Testis (tissue), 3 donors: ENCODE measurements around the gene CPT1C. TPM values are rescaled to one million over a fixed set of nuclear protein-coding genes. Genes with fewer than 3 reads are reported as not detected.
A peak's percentile ranks its signal among the peaks of the same experiment; 100 is the strongest.

Experiments used
- DNase-seq: peaks from one replicate; pipeline ENCODE4 v3.0.0-alpha.2; 2019
- H3K27ac ChIP-seq, 2 donors: fragments of 200-600 bp; sonication (generic); one replicate each; pipeline ENCODE4 v1.5.1; 2019
- H3K27me3 ChIP-seq: fragments of 200-600 bp; sonication (generic); one replicate; pipeline ENCODE4 v1.5.1; 2019
- H3K36me3 ChIP-seq: fragments of 200-600 bp; sonication (generic); one replicate; pipeline ENCODE4 v1.5.1; 2017; ENCODE audit warnings: low read depth; ENCODE audit errors: missing control alignments
- H3K4me1 ChIP-seq: fragments of 200-600 bp; sonication (generic); one replicate; pipeline ENCODE4 v1.5.1; 2019
- H3K4me3 ChIP-seq, 2 donors: fragments of 200-600 bp; sonication (generic); one replicate each; pipeline ENCODE4 v1.5.1; 2017 to 2019
- H3K9me3 ChIP-seq: fragments of 200-600 bp; sonication (generic); one replicate; pipeline ENCODE4 v1.5.1; 2017
- CTCF ChIP-seq, 3 experiments: fragments of 450-650 bp in 2 of 3; fragments of 200-600 bp in 1 of 3; sonication (generic) in 1 of 3; IDR thresholded peaks; one replicate each; pipeline ENCODE4 v1.5.1; 2016 to 2019; ENCODE audit warnings: antibody characterized with exemption in 3 of 3, mild to moderate bottlenecking in 2 of 3, moderate library complexity in 1 of 3
- POLR2A ChIP-seq: fragments of 450-650 bp; IDR thresholded peaks from one replicate; pipeline ENCODE4 v1.6.1; 2017; ENCODE audit warnings: antibody characterized with exemption, mild to moderate bottlenecking, moderate library complexity
- WGBS, 2 donors: methylation state at CpG; one replicate each; pipeline ENCODE4 v1.1.5; 2018; 5-methylcytosine and 5-hydroxymethylcytosine counted together
- intact Hi-C: fragments of 100-400 bp; cut with DNase I; formaldehyde crosslinking; loops from one replicate; pipeline ENCODE4 v1.15.1; 2023; ENCODE audit warnings: low total_unique reads
- polyA plus RNA-seq: library from polyadenylated mRNA; stranded (reverse); fragments of 350-450 nt; fragmentation: Illumina TruSeq; extraction: RNeasy Lipid Tissue Mini Kit (QIAGEN cat#74804); gene quantifications from one replicate; pipeline ENCODE4 v1.2.3, GENCODE V29; 2014; ENCODE audit warnings: low read depth, low replicate concordance; ENCODE audit not compliant: insufficient read depth
- total RNA-seq, 2 donors: library from RNA; depleted of rRNA; stranded (reverse); fragments of >200 nt; gene quantifications; one replicate each; pipeline ENCODE4 v1.2.3, GENCODE V29; 2016

CPT1C gene
- total and polyA plus RNA-seq, 3 donors from 2014 or later = 8.8 to 17.1 (median 9.8) TPM

- Histone ChIP-seq H3K27me3 (no peaks in the 10 kb centered on the region), H3K36me3 (no peaks in the 10 kb centered on the region), H3K4me3 (no peak overlapping the region), H3K9me3 (no peaks in the 10 kb centered on the region), H3K27ac (no peak overlapping the region), H3K4me1 (peaks cover 4% of the 10 kb centered on the region)
- intact Hi-C loops = no loop called here
- TF ChIP-seq CTCF (IDR thresholded peaks at IDR 0.05) (no peak), POLR2A (no peak)
- no peak for DNase-seq
- 88 to 94% methylated on average over 1 of the region's 1 CpG for WGBS, 2 donors
Measured at GRCh38 chr19:49749771-49750170, 58.9 kb downstream of the CPT1C start.

GRCh38 chr19:49752701-49753100, 61.8 kb downstream of the CPT1C start:
- intact Hi-C loops = no loop called here
- no peak for TF ChIP-seq CTCF (IDR thresholded peaks at IDR 0.05)
- no peak for TF ChIP-seq POLR2A
- Histone ChIP-seq H3K9me3 (no peaks in the 10 kb centered on the region), H3K27ac (no peak overlapping the region), H3K4me3 (no peak overlapping the region), H3K27me3 (no peaks in the 10 kb centered on the region), H3K36me3 (no peaks in the 10 kb centered on the region), H3K4me1 (peaks cover 7% of the 10 kb centered on the region)
- WGBS, 2 donors = 54% methylated on average over 1 of the region's 1 CpG
- DNase-seq = no peak

DNA sequence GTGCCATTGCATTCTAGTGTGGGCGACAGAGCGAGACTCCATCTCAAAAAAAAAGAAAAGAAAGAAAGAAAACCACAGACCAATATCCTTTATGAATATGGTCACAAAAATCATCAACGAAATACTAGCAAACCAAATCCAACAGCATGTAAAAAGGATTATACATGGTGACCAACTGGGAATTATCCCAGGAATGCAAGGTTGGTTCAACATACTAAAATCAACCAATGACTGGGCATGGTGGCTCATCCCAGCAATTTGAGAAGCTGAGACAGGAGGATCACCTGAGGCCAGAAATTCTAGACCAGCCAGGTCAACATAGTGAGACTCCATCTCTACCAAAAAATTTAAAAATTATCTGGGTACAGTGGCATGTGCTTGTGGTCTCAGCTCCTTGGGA, 65.0 kb downstream of the CPT1C start:
- DNase-seq = no peak
- Histone ChIP-seq H3K27ac (no peak overlapping the region), H3K4me3 (no peak overlapping the region), H3K36me3 (no peaks in the 10 kb centered on the region), H3K9me3 (no peaks in the 10 kb centered on the region), H3K27me3 (no peaks in the 10 kb centered on the region), H3K4me1 (peaks cover 20% of the 10 kb centered on the region)
- TF ChIP-seq CTCF (IDR thresholded peaks at IDR 0.05) (no peak), POLR2A (no peak)
- intact Hi-C loops = no loop called here
- WGBS, 2 donors = 94 to 96% methylated on average over 3 of the region's 3 CpGs

DNA sequence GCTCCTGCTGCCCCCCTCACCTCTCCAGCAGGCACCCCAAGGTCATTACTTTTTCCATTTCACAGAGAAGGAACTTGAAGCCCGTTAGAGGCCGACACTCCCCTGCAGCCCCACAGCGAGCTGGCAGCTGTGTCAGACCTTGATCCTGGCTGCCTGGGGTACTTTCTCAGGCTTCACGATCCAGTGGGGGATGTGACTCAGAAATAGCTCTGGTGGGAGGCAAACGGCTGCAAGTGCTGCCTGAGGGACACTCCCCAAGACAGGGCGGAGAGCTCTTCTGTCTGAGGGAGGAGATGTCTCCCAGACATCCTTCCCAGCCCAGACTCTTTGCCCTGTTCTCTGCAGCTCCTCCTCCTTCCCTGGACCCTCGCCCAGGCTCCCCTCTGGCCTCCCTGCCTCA, 67.4 kb downstream of the CPT1C start:
- Histone ChIP-seq H3K27ac (peak overlapping the region; percentile 47 to 60), H3K4me3 (no peak overlapping the region), H3K27me3 (no peaks in the 10 kb centered on the region), H3K4me1 (peaks cover 26% of the 10 kb centered on the region), H3K36me3 (no peaks in the 10 kb centered on the region), H3K9me3 (no peaks in the 10 kb centered on the region)
- peak; percentile 83 for DNase-seq
- intact Hi-C loops = no loop called here
- TF ChIP-seq POLR2A (no peak), CTCF (IDR thresholded peaks at IDR 0.05) (no peak)
- WGBS, 2 donors = 27 to 39% methylated on average over 7 of the region's 7 CpGs

DNA sequence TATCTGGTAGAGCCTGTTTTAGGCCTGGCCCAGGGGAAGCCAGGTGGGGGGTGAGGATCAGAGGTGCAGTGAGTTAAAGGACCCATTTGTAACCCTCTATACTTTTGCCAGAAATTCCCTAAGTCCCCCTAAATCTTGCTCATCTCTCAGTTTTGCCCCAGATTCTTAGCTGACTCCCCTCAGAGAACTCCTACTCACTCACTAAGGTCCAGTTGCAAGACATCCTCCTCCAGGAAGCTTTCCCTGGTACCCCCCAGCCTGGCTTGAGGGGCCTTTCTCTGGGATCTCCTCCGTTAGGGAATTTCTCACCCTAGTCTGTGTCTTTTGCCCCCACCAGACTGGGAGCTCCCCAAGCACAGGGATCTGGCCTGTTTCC, 70.3 kb downstream of the CPT1C start:
- Histone ChIP-seq H3K4me3 (no peak overlapping the region), H3K27me3 (no peaks in the 10 kb centered on the region), H3K9me3 (no peaks in the 10 kb centered on the region), H3K4me1 (peaks cover 36% of the 10 kb centered on the region), H3K27ac (peak overlapping the region; percentile 78 to 83), H3K36me3 (no peaks in the 10 kb centered on the region)
- WGBS, 2 donors = 71% methylated on average over 1 of the region's 1 CpG
- DNase-seq = no peak
- intact Hi-C loops = no loop called here
- TF ChIP-seq CTCF (IDR thresholded peaks at IDR 0.05) = no peak
- no peak for TF ChIP-seq POLR2A
